CD4-positive, alpha-beta T cell treated with Interferon gamma for 1 hour (primary cell): ENCODE data around the gene SOX12.
A peak's percentile ranks its signal among the peaks of the same experiment; 100 is the strongest.
"Not testable (repeated sequence)": the region's sequence is repeated elsewhere in the genome, so short reads cannot be mapped to it uniquely, and the experiment has no call there.

Experiments
- DNase-seq: peaks from one replicate; pipeline ENCODE4 v3.0.0-alpha.2; 2020

The SOX12 gene

GRCh38 chr20:328975-329695 is 3.8 kb downstream of the SOX12 start:
- DNase-seq: no peak

GRCh38 chr20:329851-330232 is 4.5 kb downstream of the SOX12 start:
- no peak for DNase-seq

GRCh38 chr20:330233-331149 is 5.1 kb downstream of the SOX12 start:
- peak; percentile 66 for DNase-seq

- DNase-seq: no peak
Observed at GRCh38 chr20:334578-334977, 9.2 kb downstream of the SOX12 start.

- DNase-seq: not testable (repeated sequence)
Observed at GRCh38 chr20:336040-336439, 10.7 kb downstream of the SOX12 start.

- no peak for DNase-seq
Observed at GRCh38 chr20:341682-342081, 16.3 kb downstream of the SOX12 start.

GRCh38 chr20:343107-343506 is 17.8 kb downstream of the SOX12 start:
- no peak for DNase-seq

- no peak for DNase-seq
Observed at GRCh38 chr20:346033-346639, 20.8 kb downstream of the SOX12 start.

- DNase-seq: peak; percentile 19
Observed at GRCh38 chr20:346640-347316, 21.4 kb downstream of the SOX12 start, which contains the start of gene NRSN2. NRSN2 (plus strand) TSS chr20:347111; CDS start chr20:349644, 2,533 bp downstream.

- no peak for DNase-seq
Observed at GRCh38 chr20:347317-347639, 21.9 kb downstream of the SOX12 start.

GRCh38 chr20:347640-348484 is 22.5 kb downstream of the SOX12 start:
- DNase-seq: peak; percentile 69

GRCh38 chr20:348972-349841 is 23.9 kb downstream of the SOX12 start:
- DNase-seq: no peak

- no peak for DNase-seq
Observed at GRCh38 chr20:353166-353565, 27.8 kb downstream of the SOX12 start.

- DNase-seq: peak; percentile 75
Observed at GRCh38 chr20:354298-354977, 29.1 kb downstream of the SOX12 start.

GRCh38 chr20:356154-356553 is 30.8 kb downstream of the SOX12 start:
- not testable (repeated sequence) for DNase-seq

GRCh38 chr20:356745-357144 is 31.4 kb downstream of the SOX12 start:
- DNase-seq: no peak

GRCh38 chr20:358891-359555 is 33.7 kb downstream of the SOX12 start:
- no peak for DNase-seq

GRCh38 chr20:361561-361960 is 36.2 kb downstream of the SOX12 start:
- no peak for DNase-seq

GRCh38 chr20:362271-363254 is 37.2 kb downstream of the SOX12 start:
- peak; percentile 38 for DNase-seq
